ENCODE data around the gene C7orf25. TPM values are rescaled to one million over a fixed set of nuclear protein-coding genes. Genes with fewer than 3 reads are reported as not detected.

C7orf25 gene
- total RNA-seq, 1 donor from 2014 or later, result 5.7 TPM

- Mint-ChIP-seq H3K27ac (peak overlapping the region; percentile 25), H3K9me3 (no peaks in the 10 kb centered on the region), H3K36me3 (ENCODE audit: low read depth) (peaks cover 32% of the 10 kb centered on the region), H3K4me1 (ENCODE audit: low read depth) (peaks cover 23% of the 10 kb centered on the region), H3K27me3 (ENCODE audit: insufficient read depth) (no peaks in the 10 kb centered on the region), H3K4me3 (no peak overlapping the region)
- intact Hi-C loops (cut with micrococcal nuclease), result loop anchor here (2.0 to 10.0 kb wide), 5 partner anchors 25 to 1525 kb away; partner anchors contain the start of gene UBE2D4
- DNase-seq (ENCODE audit: low spot score), result no peak
These were observed 27.8 kb upstream of the C7orf25 start for GRCh38 chr7:42939457-42940240.

- peaks cover 37% of the 10 kb centered on the region for H3K36me3 Mint-ChIP-seq (ENCODE audit: low read depth)
- no peak for DNase-seq (ENCODE audit: low spot score)
- H3K4me3 Mint-ChIP-seq, result no peak overlapping the region
- intact Hi-C loops (cut with micrococcal nuclease), result loop anchor here (10.0 kb wide), 2 partner anchors 989 to 1529 kb away; partner anchors contain the start of gene UBE2D4
- peaks cover 47% of the 10 kb centered on the region for H3K4me1 Mint-ChIP-seq (ENCODE audit: low read depth)
- H3K27me3 Mint-ChIP-seq (ENCODE audit: insufficient read depth), result no peaks in the 10 kb centered on the region
- no peak overlapping the region for H3K27ac Mint-ChIP-seq
- no peaks in the 10 kb centered on the region for H3K9me3 Mint-ChIP-seq
These were observed 24.0 kb upstream of the C7orf25 start for GRCh38 chr7:42935861-42936260.

DNA sequence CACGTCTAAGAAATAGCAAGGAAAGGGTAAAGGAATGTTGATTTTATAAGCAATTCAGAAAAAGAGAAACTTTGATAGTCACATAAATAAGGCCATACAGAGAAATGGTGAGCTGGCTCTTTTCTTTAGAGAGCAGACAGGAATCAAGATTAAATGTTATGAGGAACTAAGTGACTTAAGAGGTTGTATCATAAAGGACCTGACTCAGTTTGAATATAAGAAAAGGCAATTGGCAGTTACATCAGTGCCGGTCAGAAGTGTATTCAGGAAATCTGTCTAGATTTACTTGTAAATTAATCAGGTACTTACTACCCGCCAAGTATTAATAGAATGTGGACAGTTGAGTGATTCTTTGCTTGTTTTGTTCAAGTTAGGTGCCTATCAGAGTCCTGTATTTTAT is 22.4 kb upstream of the C7orf25 start:
- Mint-ChIP-seq H3K36me3 (ENCODE audit: low read depth) (peaks cover 34% of the 10 kb centered on the region), H3K27me3 (ENCODE audit: insufficient read depth) (no peaks in the 10 kb centered on the region), H3K27ac (peak overlapping the region; percentile 12), H3K4me1 (ENCODE audit: low read depth) (peaks cover 50% of the 10 kb centered on the region), H3K4me3 (peak overlapping the region; percentile 99), H3K9me3 (no peaks in the 10 kb centered on the region)
- intact Hi-C loops (cut with micrococcal nuclease), result loop anchor here (5.0 to 10.0 kb wide), 4 partner anchors 143 to 1531 kb away; partner anchors contain the start of gene UBE2D4
- no peak for DNase-seq (ENCODE audit: low spot score)

- intact Hi-C loops (cut with micrococcal nuclease), result loop anchor here (1.0 to 10.0 kb wide), 10 partner anchors 21 to 1532 kb away; partner anchors contain the start of genes C7orf25, COA1, STK17A and UBE2D4
- no peaks in the 10 kb centered on the region for H3K27me3 Mint-ChIP-seq (ENCODE audit: insufficient read depth)
- H3K27ac Mint-ChIP-seq, result peak overlapping the region; percentile 91
- peak overlapping the region; percentile 99 for H3K4me3 Mint-ChIP-seq
- no peaks in the 10 kb centered on the region for H3K9me3 Mint-ChIP-seq
- H3K36me3 Mint-ChIP-seq (ENCODE audit: low read depth), result peaks cover 32% of the 10 kb centered on the region
- no peak for DNase-seq (ENCODE audit: low spot score)
- H3K4me1 Mint-ChIP-seq (ENCODE audit: low read depth), result peaks cover 63% of the 10 kb centered on the region
These were observed 21.1 kb upstream of the C7orf25 start for GRCh38 chr7:42932811-42933591.

- Mint-ChIP-seq H3K27ac (peak within 1 kb of the TSS; percentile 91), H3K9me3 (no peaks in the 10 kb centered on the region), H3K4me3 (peak within 1 kb of the TSS; percentile 99), H3K4me1 (ENCODE audit: low read depth) (peaks cover 69% of the 10 kb centered on the region), H3K27me3 (ENCODE audit: insufficient read depth) (no peaks in the 10 kb centered on the region), H3K36me3 (ENCODE audit: low read depth) (peaks cover 33% of the 10 kb centered on the region)
- peak; percentile 97 for DNase-seq (ENCODE audit: low spot score)
- intact Hi-C loops (cut with micrococcal nuclease), result loop anchor here (1.0 to 10.0 kb wide), 10 partner anchors 20 to 1533 kb away; partner anchors contain the start of genes C7orf25, COA1, STK17A and UBE2D4
These were observed 20.2 kb upstream of the C7orf25 start, which contains the start of the genes MRPL32 and PSMA2 for GRCh38 chr7:42931834-42932651. Gene MRPL32 (plus strand): TSS chr7:42932376. CDS start chr7:42932387, 11 bp downstream. Gene PSMA2 (minus strand): TSS chr7:42932174. CDS start chr7:42932158, 16 bp downstream.

DNA sequence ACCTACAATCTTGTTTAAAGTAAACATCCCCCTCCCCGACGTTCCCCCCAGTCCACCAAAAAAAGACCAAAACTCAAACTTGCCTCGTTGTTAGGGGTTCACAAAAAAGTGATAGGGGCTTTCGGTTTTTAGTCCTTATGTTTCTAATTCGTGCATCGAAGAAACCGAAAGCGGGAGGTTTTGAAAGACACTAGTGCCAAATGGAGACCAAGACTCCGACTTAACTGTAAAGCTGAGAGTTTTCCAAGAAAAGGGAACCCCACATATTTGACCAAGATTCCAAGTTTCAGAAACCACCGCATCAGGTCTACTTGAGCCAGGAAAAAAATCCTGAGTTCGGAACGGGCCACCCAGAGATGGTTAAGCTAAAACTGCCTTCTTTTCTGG is 19.6 kb upstream of the C7orf25 start:
- DNase-seq (ENCODE audit: low spot score), result peak; percentile 36
- peaks cover 35% of the 10 kb centered on the region for H3K36me3 Mint-ChIP-seq (ENCODE audit: low read depth)
- H3K27me3 Mint-ChIP-seq (ENCODE audit: insufficient read depth), result no peaks in the 10 kb centered on the region
- peak overlapping the region; percentile 99 for H3K4me3 Mint-ChIP-seq
- no peaks in the 10 kb centered on the region for H3K9me3 Mint-ChIP-seq
- peak overlapping the region; percentile 91 for H3K27ac Mint-ChIP-seq
- intact Hi-C loops (cut with micrococcal nuclease), result loop anchor here (5.0 to 10.0 kb wide), 4 partner anchors 146 to 1533 kb away; partner anchors contain the start of gene UBE2D4
- H3K4me1 Mint-ChIP-seq (ENCODE audit: low read depth), result peaks cover 72% of the 10 kb centered on the region

GRCh38 chr7:42930889-42931288 is 19.0 kb upstream of the C7orf25 start:
- peaks cover 74% of the 10 kb centered on the region for H3K4me1 Mint-ChIP-seq (ENCODE audit: low read depth)
- intact Hi-C loops (cut with micrococcal nuclease), result loop anchor here (5.0 to 10.0 kb wide), 4 partner anchors 146 to 1534 kb away; partner anchors contain the start of gene UBE2D4
- H3K27me3 Mint-ChIP-seq (ENCODE audit: insufficient read depth), result no peaks in the 10 kb centered on the region
- H3K27ac Mint-ChIP-seq, result peak overlapping the region; percentile 91
- DNase-seq (ENCODE audit: low spot score), result no peak
- peaks cover 32% of the 10 kb centered on the region for H3K36me3 Mint-ChIP-seq (ENCODE audit: low read depth)
- H3K4me3 Mint-ChIP-seq, result peak overlapping the region; percentile 99
- H3K9me3 Mint-ChIP-seq, result no peaks in the 10 kb centered on the region

DNA sequence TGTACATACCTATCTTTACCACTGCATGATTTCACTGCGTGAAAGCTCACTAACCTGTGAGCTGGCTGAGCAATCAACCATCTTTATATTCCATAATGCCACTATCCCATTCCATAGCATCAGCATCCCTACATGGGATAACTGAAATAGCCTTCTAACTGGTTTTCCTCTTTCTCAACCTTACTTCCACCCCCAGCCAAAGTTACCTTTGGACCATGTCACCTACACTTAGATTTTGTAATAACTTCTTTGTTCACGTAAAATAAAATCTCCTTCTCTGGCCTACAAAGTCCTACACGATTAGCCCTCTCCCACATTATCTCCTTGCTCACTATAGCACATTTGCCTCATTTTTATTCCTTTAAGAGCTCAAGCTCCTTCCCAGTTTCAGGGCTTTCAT is 17.6 kb upstream of the C7orf25 start:
- peak overlapping the region; percentile 84 for H3K27ac Mint-ChIP-seq
- intact Hi-C loops (cut with micrococcal nuclease), result no loop called here

DNA sequence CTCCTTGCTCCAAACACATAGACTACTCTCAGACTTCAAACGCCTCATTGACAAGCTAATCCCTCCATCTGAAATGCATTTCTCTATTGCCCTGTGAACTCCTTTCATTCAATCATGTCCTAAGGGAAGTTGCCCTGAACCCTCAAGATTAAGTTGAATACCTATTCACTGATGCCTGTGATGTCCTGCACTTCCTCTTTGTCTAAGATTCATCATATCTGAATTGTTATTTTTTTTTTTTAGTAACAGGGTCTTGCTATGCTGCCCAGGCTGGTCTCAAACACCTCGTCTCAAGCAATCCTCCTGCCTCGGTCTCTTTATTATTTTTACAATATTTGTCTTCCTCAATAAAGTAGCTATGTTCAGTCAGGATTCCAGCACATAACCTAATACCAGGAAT is 16.9 kb upstream of the C7orf25 start:
- intact Hi-C loops (cut with micrococcal nuclease), result no loop called here

More for the DNA sequence above, 17.6 kb upstream of the C7orf25 start:
- Mint-ChIP-seq H3K4me1 (ENCODE audit: low read depth) (peaks cover 81% of the 10 kb centered on the region), H3K36me3 (ENCODE audit: low read depth) (peaks cover 38% of the 10 kb centered on the region), H3K27me3 (ENCODE audit: insufficient read depth) (no peaks in the 10 kb centered on the region), H3K9me3 (no peaks in the 10 kb centered on the region), H3K4me3 (peak overlapping the region; percentile 68)
- DNase-seq (ENCODE audit: low spot score), result no peak

GRCh38 chr7:42926204-42926603 is 14.3 kb upstream of the C7orf25 start:
- H3K27me3 Mint-ChIP-seq (ENCODE audit: insufficient read depth), result no peaks in the 10 kb centered on the region
- no peak for DNase-seq (ENCODE audit: low spot score)
- peaks cover 53% of the 10 kb centered on the region for H3K36me3 Mint-ChIP-seq (ENCODE audit: low read depth)
- H3K4me1 Mint-ChIP-seq (ENCODE audit: low read depth), result peaks cover 86% of the 10 kb centered on the region
- intact Hi-C loops (cut with micrococcal nuclease), result no loop called here
- no peak overlapping the region for H3K27ac Mint-ChIP-seq
- H3K9me3 Mint-ChIP-seq, result no peaks in the 10 kb centered on the region
- H3K4me3 Mint-ChIP-seq, result no peak overlapping the region

More for the DNA sequence above, 16.9 kb upstream of the C7orf25 start:
- no peaks in the 10 kb centered on the region for H3K27me3 Mint-ChIP-seq (ENCODE audit: insufficient read depth)
- H3K9me3 Mint-ChIP-seq, result no peaks in the 10 kb centered on the region
- H3K4me3 Mint-ChIP-seq, result no peak overlapping the region
- DNase-seq (ENCODE audit: low spot score), result no peak
- H3K27ac Mint-ChIP-seq, result no peak overlapping the region
- peaks cover 40% of the 10 kb centered on the region for H3K36me3 Mint-ChIP-seq (ENCODE audit: low read depth)
- peaks cover 77% of the 10 kb centered on the region for H3K4me1 Mint-ChIP-seq (ENCODE audit: low read depth)

DNA sequence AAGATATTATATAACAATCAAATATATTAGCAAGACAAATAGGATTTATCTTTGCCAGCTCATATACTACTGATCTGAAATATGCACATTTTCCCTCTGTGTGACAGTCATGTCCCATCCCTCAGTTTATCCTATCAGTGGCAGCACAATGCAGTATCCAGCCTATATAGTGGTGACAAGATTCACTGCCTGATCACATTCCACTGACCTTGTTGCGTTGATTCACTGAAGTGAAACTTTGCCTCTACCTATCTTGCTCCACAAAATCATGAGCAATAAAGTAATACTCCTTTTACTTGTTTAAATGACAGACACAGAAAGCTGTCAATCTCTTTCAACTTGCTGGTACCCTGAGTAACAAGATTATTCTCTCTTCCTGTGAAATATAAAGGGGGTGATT is 13.8 kb upstream of the C7orf25 start:
- DNase-seq (ENCODE audit: low spot score), result no peak
- Mint-ChIP-seq H3K27ac (no peak overlapping the region), H3K9me3 (no peaks in the 10 kb centered on the region), H3K27me3 (ENCODE audit: insufficient read depth) (no peaks in the 10 kb centered on the region), H3K4me3 (no peak overlapping the region), H3K4me1 (ENCODE audit: low read depth) (peaks cover 86% of the 10 kb centered on the region), H3K36me3 (ENCODE audit: low read depth) (peaks cover 59% of the 10 kb centered on the region)
- intact Hi-C loops (cut with micrococcal nuclease), result no loop called here

Measured in activated T-helper 1 cell treated with anti-CD3 and anti-CD28 coated beads, Interleukin-12 subunit alpha, Interleukin-12 subunit beta, Interleukin-2, Interleukin-4 antibody, amounts not matched to agents 30 ng/mL and 10 ng/mL and 1 ng/mL, durations not matched to agents 14 hours and 24 hours and 36 hours (primary cell).